Measurements from ENCODE around the gene SLC1A1.
A peak's percentile ranks its signal among the peaks of the same experiment; 100 is the strongest.
"Not testable (repeated sequence)": the region's sequence is repeated elsewhere in the genome, so short reads cannot be mapped to it uniquely, and the experiment has no call there.

The SLC1A1 gene

GRCh38 chr9:4596165-4596922 lies 106.1 kb downstream of the SLC1A1 start:
- Histone ChIP-seq H3K27ac (no peak overlapping the region), H3K36me3 (replicated peaks) (no peaks in the 10 kb centered on the region), H3K4me3 (ENCODE audit: low read depth, low read length) (no peak overlapping the region), H3K27me3 (replicated peaks) (no peaks in the 10 kb centered on the region)
- no peak for DNase-seq
- no peak for TF ChIP-seq CTCF (IDR thresholded peaks at IDR 0.05; ENCODE audit: low read depth, low read length, missing control alignments)
- in situ Hi-C loops (cut with HindIII; ENCODE audit: low pct_ligation_motif_present, low sequenced_read_pairs) = no loop called here

DNA sequence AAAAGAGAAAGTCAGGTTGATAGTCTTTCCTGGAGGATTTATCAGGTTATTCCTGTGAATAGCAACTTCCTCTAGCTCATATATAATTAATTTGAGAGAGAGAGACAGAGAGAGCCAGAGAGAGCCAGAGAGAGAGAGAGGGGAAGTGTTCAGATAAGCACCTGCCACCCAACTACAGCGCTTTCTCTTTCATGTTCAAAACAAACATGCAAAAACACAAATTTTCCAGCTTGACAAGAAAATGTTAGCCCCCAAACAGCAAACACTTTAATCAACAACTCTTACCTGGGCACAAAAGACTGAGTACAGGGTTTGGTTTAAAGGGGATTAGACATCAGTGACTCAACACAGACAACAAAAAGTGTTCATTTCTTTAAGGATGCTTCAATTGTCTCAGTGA lies 110.1 kb downstream of the SLC1A1 start:
- no peak overlapping the region for H3K27ac ChIP-seq
- in situ Hi-C loops (cut with HindIII; ENCODE audit: low pct_ligation_motif_present, low sequenced_read_pairs) = no loop called here
- DNase-seq = no peak
- no peaks in the 10 kb centered on the region for H3K36me3 ChIP-seq (replicated peaks)
- TF ChIP-seq CTCF (IDR thresholded peaks at IDR 0.05; ENCODE audit: low read depth, low read length, missing control alignments) = no peak
- H3K4me3 ChIP-seq (ENCODE audit: low read depth, low read length) = no peak overlapping the region
- no peaks in the 10 kb centered on the region for H3K27me3 ChIP-seq (replicated peaks)

DNA sequence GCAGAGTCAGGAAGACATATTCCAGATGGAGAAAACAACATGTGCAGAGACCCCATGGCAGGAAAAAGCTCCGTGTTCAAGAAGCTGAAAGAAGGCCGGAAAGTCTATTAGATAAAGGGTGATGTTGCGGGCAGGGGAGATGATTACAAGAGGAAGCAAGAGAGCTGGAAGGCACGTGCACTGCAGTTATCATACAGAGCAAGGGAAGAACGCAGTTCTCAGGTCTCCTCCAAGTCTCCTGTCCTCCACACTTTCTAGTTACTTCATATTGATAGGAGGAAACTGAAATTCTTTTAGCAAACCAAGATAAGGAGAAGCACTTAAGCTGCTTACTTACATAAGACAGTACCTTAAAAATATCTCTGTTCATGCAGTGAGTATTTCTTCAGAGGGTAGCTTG lies 113.6 kb downstream of the SLC1A1 start:
- Histone ChIP-seq H3K27me3 (replicated peaks) (no peaks in the 10 kb centered on the region), H3K36me3 (replicated peaks) (no peaks in the 10 kb centered on the region), H3K27ac (no peak overlapping the region), H3K4me3 (ENCODE audit: low read depth, low read length) (no peak overlapping the region)
- in situ Hi-C loops (cut with HindIII; ENCODE audit: low pct_ligation_motif_present, low sequenced_read_pairs) = no loop called here
- no peak for DNase-seq
- no peak for TF ChIP-seq CTCF (IDR thresholded peaks at IDR 0.05; ENCODE audit: low read depth, low read length, missing control alignments)

- in situ Hi-C loops (cut with HindIII; ENCODE audit: low pct_ligation_motif_present, low sequenced_read_pairs) = no loop called here
- Histone ChIP-seq H3K36me3 (replicated peaks) (no peaks in the 10 kb centered on the region), H3K27me3 (replicated peaks) (no peaks in the 10 kb centered on the region), H3K4me3 (ENCODE audit: low read depth, low read length) (no peak overlapping the region), H3K27ac (no peak overlapping the region)
- peak; percentile 74 for DNase-seq
- peak; percentile 66 for TF ChIP-seq CTCF (IDR thresholded peaks at IDR 0.05; ENCODE audit: low read depth, low read length, missing control alignments)
Observed at GRCh38 chr9:4604678-4605095, 114.4 kb downstream of the SLC1A1 start.

DNA sequence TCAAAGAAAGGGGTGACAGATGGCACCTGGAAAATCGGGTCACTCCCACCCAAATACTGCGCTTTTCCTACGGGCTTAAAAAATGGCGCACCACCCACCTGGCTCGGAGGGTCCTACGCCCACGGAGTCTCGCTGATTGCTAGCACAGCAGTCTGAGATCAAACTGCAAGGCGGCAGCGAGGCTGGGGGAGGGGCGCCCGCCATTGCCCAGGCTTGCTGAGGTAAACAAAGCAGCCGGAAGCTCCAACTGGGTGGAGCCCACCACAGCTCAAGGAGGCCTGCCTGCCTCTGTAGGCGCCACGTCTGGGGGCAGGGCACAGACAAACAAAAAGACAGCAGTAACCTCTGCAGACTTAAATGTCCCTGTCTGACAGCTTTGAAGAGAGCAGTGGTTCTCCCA lies 115.8 kb downstream of the SLC1A1 start:
- in situ Hi-C loops (cut with HindIII; ENCODE audit: low pct_ligation_motif_present, low sequenced_read_pairs); H3K27me3 ChIP-seq (replicated peaks); H3K27ac ChIP-seq; H3K4me3 ChIP-seq (ENCODE audit: low read depth, low read length); DNase-seq; H3K36me3 ChIP-seq (replicated peaks): not testable (repeated sequence)

GRCh38 chr9:4614627-4615026 lies 124.4 kb downstream of the SLC1A1 start:
- H3K27me3 ChIP-seq (replicated peaks) = no peaks in the 10 kb centered on the region

More at GRCh38 chr9:4614627-4615026, 124.4 kb downstream of the SLC1A1 start:
- in situ Hi-C loops (cut with HindIII; ENCODE audit: low pct_ligation_motif_present, low sequenced_read_pairs) = no loop called here
- Histone ChIP-seq H3K27ac (no peak overlapping the region), H3K4me3 (ENCODE audit: low read depth, low read length) (no peak overlapping the region), H3K36me3 (replicated peaks) (no peaks in the 10 kb centered on the region)
- DNase-seq = no peak
- no peak for TF ChIP-seq CTCF (IDR thresholded peaks at IDR 0.05; ENCODE audit: low read depth, low read length, missing control alignments)
